Measurements from ENCODE around the gene UBE2D2.
"Not testable (repeated sequence)": the region's sequence is repeated elsewhere in the genome, so short reads cannot be mapped to it uniquely, and the experiment has no call there.

UBE2D2 gene

DNA sequence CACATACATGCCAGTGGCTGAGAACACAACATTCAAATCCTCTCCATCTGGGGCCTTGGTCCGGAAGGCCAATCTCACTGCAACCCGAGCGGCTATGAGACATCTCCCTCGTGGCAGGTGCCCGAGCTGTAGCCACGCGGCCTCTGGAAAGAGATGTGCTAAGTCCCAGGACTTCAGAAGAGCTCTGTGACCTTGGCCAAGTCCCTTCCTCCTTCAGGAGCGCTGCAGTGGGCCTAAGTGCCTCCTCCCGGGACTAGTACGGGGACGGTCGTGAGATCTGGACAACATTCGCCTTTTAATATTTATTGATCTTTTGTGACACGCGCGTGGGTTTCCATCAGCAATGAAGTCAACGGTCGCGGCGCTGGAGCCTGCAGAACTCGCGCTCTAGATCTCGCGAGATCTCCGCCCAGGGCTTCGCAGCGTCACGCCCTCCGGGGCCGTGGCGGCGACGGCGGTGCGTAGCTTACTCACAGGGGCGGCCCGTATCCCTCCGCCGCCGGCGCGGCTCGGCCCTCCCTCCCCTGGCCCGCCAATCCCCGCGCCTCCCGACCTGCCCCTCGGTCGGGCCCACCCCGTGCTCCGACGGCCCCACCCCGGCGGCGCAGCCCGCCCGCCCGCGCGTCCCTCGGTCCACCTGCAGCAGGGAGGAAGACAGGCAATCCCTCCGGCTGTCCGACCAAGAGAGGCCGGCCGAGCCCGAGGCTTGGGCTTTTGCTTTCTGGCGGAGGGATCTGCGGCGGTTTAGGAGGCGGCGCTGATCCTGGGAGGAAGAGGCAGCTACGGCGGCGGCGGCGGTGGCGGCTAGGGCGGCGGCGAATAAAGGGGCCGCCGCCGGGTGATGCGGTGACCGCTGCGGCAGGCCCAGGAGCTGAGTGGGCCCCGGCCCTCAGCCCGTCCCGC is at the start of gene UBE2D2:
Gene UBE2D2, plus strand, starts transcription at position 588 of the 903 bp plus-strand sequence. CDS start 453 bp downstream, outside the sequence.
- DNase-seq = peak; percentile 95

- DNase-seq = no peak
These were observed 48.3 kb upstream of the UBE2D2 start for GRCh38 chr5:139512786-139513390.

DNA sequence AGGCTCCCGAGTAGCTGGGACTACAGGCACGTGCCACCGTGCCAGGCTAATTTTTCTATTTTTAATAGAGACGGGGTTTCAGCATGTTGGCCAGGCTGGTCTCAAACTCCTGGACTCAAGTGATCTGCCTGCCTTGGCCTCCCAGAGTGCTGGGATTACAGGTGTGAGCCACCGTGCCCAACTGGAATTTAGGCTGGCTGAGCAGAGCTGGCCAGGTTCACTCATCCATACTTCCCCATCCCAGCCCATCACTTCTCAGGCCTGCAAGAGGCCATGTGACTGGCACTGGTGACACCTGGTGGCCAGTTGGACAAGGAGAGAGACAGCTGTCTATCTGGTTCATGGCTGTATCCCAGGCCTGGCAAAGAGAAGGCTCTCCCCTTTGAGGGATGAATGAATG is 47.7 kb upstream of the UBE2D2 start:
- peak; percentile 35 for DNase-seq

GRCh38 chr5:139513852-139514485 is 47.2 kb upstream of the UBE2D2 start:
- no peak for DNase-seq

- DNase-seq = no peak
These were observed 46.7 kb upstream of the UBE2D2 start for GRCh38 chr5:139514486-139514856.

GRCh38 chr5:139517683-139518564 is 43.2 kb upstream of the UBE2D2 start:
- DNase-seq = peak; percentile 83

GRCh38 chr5:139523635-139524445 is 37.3 kb upstream of the UBE2D2 start:
- DNase-seq = no peak

GRCh38 chr5:139524446-139524845 is 36.7 kb upstream of the UBE2D2 start:
- DNase-seq = no peak

- DNase-seq = no peak
These were observed 36.1 kb upstream of the UBE2D2 start for GRCh38 chr5:139524940-139525585.

DNA sequence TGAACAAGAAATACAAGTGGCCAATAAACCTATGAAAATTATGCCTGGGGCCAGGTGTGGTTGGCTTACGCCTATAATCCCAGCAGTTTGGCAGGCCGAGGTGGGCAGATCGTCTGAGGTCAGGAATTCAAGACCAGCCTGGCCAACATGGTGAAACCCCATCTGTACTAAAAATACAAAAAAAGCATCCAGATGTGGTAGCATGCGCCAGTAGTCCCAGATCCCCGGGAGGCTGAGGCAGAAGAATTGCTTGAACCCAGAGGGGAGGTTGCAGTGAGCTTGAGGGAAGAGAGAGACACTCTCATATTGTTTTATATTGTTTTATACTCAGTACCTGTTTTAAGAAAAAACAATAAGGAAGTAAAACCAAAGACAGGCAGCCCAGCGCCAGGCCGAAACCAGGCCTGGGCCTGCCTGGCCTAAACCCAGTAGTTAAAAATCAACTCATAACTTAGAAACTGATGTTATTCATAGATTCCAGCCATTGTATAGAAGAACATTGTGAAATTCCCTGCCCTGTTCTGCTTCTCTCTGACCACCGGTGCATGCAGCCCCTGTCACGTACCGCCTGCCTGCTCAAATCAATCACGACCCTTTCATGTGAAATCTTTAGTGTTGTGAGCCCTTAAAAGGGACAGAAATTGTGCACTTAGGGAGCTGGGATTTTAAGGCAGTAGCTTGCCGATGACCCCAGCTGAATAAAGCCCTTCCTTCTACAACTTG is 35.4 kb upstream of the UBE2D2 start:
- DNase-seq = not testable (repeated sequence)

GRCh38 chr5:139526309-139527089 is 34.6 kb upstream of the UBE2D2 start:
- not testable (repeated sequence) for DNase-seq

GRCh38 chr5:139527090-139527470 is 34.1 kb upstream of the UBE2D2 start:
- not testable (repeated sequence) for DNase-seq

DNA sequence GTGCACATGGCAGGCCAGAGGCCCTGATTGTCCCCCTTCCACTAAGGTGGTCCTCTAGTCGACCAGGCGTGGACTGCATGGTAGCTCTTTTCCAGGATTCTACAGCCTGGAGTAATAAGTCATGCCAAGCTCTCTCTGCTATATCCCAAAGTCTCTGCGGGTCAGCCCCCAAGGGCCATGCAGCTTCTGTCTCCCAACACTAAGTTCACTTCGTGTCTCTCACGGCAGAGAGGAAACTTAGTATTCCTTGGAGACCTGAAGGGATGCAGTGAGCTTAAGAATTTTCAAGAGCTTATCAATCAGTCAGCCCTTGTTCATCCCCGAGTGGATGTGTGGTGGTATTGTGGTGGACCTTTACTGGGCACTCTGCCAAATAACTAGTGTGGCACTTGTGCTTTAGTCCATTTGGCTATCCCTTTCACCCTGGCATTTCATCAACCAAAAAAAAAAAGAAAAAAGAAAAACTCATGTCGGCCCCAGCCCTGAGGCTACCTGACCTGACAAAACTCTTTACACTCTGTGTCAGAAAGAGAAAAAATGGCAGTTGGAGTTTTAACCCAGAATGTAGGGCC is 33.2 kb upstream of the UBE2D2 start:
- DNase-seq = not testable (repeated sequence)

DNA sequence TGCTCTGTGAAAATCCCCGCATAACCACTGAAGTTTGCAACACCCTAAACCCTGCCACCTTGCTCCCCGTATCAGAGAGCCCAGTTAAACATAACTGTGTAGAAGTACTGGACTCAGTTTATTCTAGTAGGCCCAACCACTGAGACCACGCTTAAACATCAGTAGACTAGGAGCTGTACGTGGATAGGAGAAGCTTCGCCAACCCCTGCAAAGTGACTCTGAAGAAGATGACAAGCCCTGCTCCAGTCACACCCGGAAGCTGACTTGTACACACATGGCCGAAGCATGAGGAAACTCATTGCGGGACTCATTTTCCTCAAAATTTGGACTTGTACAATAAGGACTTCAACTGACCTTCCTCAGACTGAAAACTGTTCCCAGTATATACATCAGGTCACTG is 32.4 kb upstream of the UBE2D2 start:
- DNase-seq = not testable (repeated sequence)

DNA sequence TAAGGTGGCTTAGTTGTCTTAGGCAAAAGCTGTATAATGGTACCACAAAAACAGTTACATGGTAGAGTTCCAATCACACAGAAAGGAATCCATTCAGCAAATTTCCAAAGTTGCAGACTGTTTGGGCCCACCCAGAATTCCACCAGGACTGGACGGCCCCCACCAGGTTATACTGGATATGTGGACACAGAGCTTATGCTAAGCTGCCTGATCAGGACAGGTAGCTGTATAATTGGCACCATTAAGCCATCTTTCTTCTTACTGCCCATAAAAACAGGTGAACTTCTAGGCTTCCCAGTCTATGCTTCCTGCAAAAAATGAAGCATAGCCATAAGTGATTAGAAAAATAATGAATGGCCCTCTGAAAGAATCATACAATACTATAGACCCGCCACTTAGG is 31.1 kb upstream of the UBE2D2 start:
- not testable (repeated sequence) for DNase-seq

GRCh38 chr5:139531772-139532169 is 29.4 kb upstream of the UBE2D2 start:
- no peak for DNase-seq

GRCh38 chr5:139543423-139543991 is 17.6 kb upstream of the UBE2D2 start:
- no peak for DNase-seq

- DNase-seq = not testable (repeated sequence)
These were observed 14.5 kb upstream of the UBE2D2 start for GRCh38 chr5:139546593-139546992.
